CD14-positive monocyte (primary cell): ENCODE measurements around the gene SLC26A4. TPM values are rescaled to one million over a fixed set of nuclear protein-coding genes. Genes with fewer than 3 reads are reported as not detected.
A peak's percentile ranks its signal among the peaks of the same experiment; 100 is the strongest.

Experiments used
- DNase-seq, 3 donors: peaks; one replicate each; pipeline ENCODE4 v3.0.0-alpha.2; 2011 to 2022
- H2AFZ ChIP-seq: 2 replicates; pipeline ENCODE4 v1.6.0; 2012; ENCODE audit warnings: mild to moderate bottlenecking, low read depth, low read length, inconsistent platforms; ENCODE audit not compliant: insufficient read depth, poor library complexity, severe bottlenecking
- H3K27ac ChIP-seq, 2 donors: 1 replicate in 1 of 2; 2 replicates in 1 of 2; pipeline ENCODE4 v1.5.1; 2012 to 2013; ENCODE audit warnings: low read length in 2 of 2, control low read depth in 1 of 2, inconsistent platforms in 1 of 2, low read depth in 1 of 2, mild to moderate bottlenecking in 1 of 2
- H3K27me3 ChIP-seq, 2 donors: one replicate each; pipeline versions ENCODE4 v1.6.0 to v1.6.1; 2011 to 2013; ENCODE audit warnings: low read length in 2 of 2; ENCODE audit not compliant: control insufficient read depth in 2 of 2, insufficient read depth in 2 of 2
- H3K36me3 ChIP-seq, 2 donors: replicated peaks in 1 of 2; 1 replicate in 1 of 2; 2 replicates in 1 of 2; pipeline versions ENCODE4 v1.5.1 to v1.6.1; 2012 to 2013; ENCODE audit warnings: low read length in 2 of 2, control low read depth in 1 of 2, inconsistent platforms in 1 of 2, mild to moderate bottlenecking in 1 of 2; ENCODE audit not compliant: insufficient read depth in 2 of 2, control insufficient read depth in 1 of 2
- H3K4me1 ChIP-seq, 2 donors: 1 replicate in 1 of 2; 2 replicates in 1 of 2; pipeline versions ENCODE4 v1.5.1 to v1.6.1; 2012 to 2013; ENCODE audit warnings: low read length in 2 of 2, control low read depth in 1 of 2, inconsistent platforms in 1 of 2, mild to moderate bottlenecking in 1 of 2, moderate library complexity in 1 of 2; ENCODE audit not compliant: insufficient read depth in 2 of 2, control insufficient read depth in 1 of 2
- H3K4me2 ChIP-seq: replicated peaks from 2 replicates; pipeline ENCODE3; 2012; ENCODE audit warnings: low read length, moderate library complexity, mild to moderate bottlenecking; ENCODE audit not compliant: poor library complexity, severe bottlenecking; ENCODE audit errors: extremely low read depth
- H3K4me3 ChIP-seq, 3 experiments: fragments of 200-600 bp in 1 of 3; sonication (generic) in 1 of 3; replicated peaks in 1 of 3; 1 replicate in 2 of 3; 2 replicates in 1 of 3; pipeline ENCODE4 v1.5.1; 2011 to 2013; ENCODE audit warnings: low read length in 3 of 3, mild to moderate bottlenecking in 3 of 3, control low read depth in 2 of 3, low read depth in 2 of 3, inconsistent platforms in 1 of 3, moderate library complexity in 1 of 3
- H3K79me2 ChIP-seq: 2 replicates; pipeline ENCODE4 v1.6.0; 2012; ENCODE audit warnings: mild to moderate bottlenecking, control low read depth, inconsistent platforms, low read length, moderate library complexity; ENCODE audit not compliant: insufficient read depth
- H3K9ac ChIP-seq: 2 replicates; pipeline ENCODE4 v1.6.0; 2017; ENCODE audit warnings: low read length, mild to moderate bottlenecking; ENCODE audit not compliant: insufficient read depth, poor library complexity, severe bottlenecking
- H3K9me3 ChIP-seq, 2 donors: replicated peaks in 1 of 2; 1 replicate in 1 of 2; 2 replicates in 1 of 2; pipeline versions ENCODE4 v1.5.1 to v1.6.1; 2012 to 2013; ENCODE audit warnings: low read length in 2 of 2, control low read depth in 1 of 2; ENCODE audit not compliant: control insufficient read depth in 1 of 2, insufficient read depth in 1 of 2
- H4K20me1 ChIP-seq: 2 replicates; pipeline ENCODE4 v1.6.0; 2012; ENCODE audit warnings: mild to moderate bottlenecking, low read length, control low read depth, moderate library complexity; ENCODE audit not compliant: insufficient read depth
- H3K27ac Mint-ChIP-seq, 7 donors: one replicate each; pipeline ENCODE4 v1.8.0; 2020; ENCODE audit warnings: mild to moderate bottlenecking in 7 of 7, mixed read lengths in 7 of 7, moderate library complexity in 6 of 7, inconsistent platforms in 2 of 7
- H3K27me3 Mint-ChIP-seq, 3 donors: one replicate each; pipeline ENCODE4 v1.8.0; 2021 to 2022; ENCODE audit warnings: low read depth in 3 of 3, mild to moderate bottlenecking in 3 of 3, mixed read lengths in 3 of 3, moderate library complexity in 3 of 3, inconsistent platforms in 1 of 3
- H3K36me3 Mint-ChIP-seq, 2 donors: one replicate each; pipeline ENCODE4 v1.8.0; 2020; ENCODE audit warnings: mixed read lengths in 2 of 2, inconsistent platforms in 1 of 2, mild to moderate bottlenecking in 1 of 2
- H3K4me1 Mint-ChIP-seq: one replicate; pipeline ENCODE4 v1.8.0; 2020; ENCODE audit warnings: mild to moderate bottlenecking, mixed read lengths
- H3K4me3 Mint-ChIP-seq, 2 donors: one replicate each; pipeline ENCODE4 v1.8.0; 2020; ENCODE audit warnings: mild to moderate bottlenecking in 2 of 2, mixed read lengths in 2 of 2, moderate library complexity in 1 of 2
- H3K9me3 Mint-ChIP-seq, 7 donors: one replicate each; pipeline ENCODE4 v1.8.0; 2020 to 2022; ENCODE audit warnings: mixed read lengths in 7 of 7, mild to moderate bottlenecking in 6 of 7, moderate library complexity in 6 of 7, inconsistent platforms in 2 of 7
- WGBS: methylation state at CpG from one replicate; pipeline ENCODE4 v1.1.5; 2013; ENCODE audit warnings: missing lambda C conversion rate; ENCODE audit not compliant: insufficient coverage; 5-methylcytosine and 5-hydroxymethylcytosine counted together
- intact Hi-C, 2 donors: fragments of 100-400 bp; cut with micrococcal nuclease; formaldehyde crosslinking; loops; one replicate each; pipeline versions ENCODE4 v1.15.0 to v1.15.1; 2023
- polyA plus RNA-seq, 3 donors: library from polyadenylated mRNA; depleted of rRNA in 1 of 3; unstranded in 2 of 3; stranded (reverse) in 1 of 3; fragments of 300-500 nt in 2 of 3; fragments of >200 nt in 1 of 3; fragmentation: Illumina TruSeq in 2 of 3; gene quantifications; 1 replicate in 2 of 3; 2 replicates in 1 of 3; pipeline ENCODE4 v1.2.3, GENCODE V29; 2012 to 2021
- TF ChIP-seq, protein P1 (sequence below): fragments of 200-600 bp; IDR thresholded peaks from one replicate; pipeline ENCODE4 v1.8.0; 2022; ENCODE audit warnings: antibody characterized with exemption, mild to moderate bottlenecking

The SLC26A4 gene
- polyA plus RNA-seq, 3 donors: 0.10 to 0.12 TPM; not detected in 1

DNA sequence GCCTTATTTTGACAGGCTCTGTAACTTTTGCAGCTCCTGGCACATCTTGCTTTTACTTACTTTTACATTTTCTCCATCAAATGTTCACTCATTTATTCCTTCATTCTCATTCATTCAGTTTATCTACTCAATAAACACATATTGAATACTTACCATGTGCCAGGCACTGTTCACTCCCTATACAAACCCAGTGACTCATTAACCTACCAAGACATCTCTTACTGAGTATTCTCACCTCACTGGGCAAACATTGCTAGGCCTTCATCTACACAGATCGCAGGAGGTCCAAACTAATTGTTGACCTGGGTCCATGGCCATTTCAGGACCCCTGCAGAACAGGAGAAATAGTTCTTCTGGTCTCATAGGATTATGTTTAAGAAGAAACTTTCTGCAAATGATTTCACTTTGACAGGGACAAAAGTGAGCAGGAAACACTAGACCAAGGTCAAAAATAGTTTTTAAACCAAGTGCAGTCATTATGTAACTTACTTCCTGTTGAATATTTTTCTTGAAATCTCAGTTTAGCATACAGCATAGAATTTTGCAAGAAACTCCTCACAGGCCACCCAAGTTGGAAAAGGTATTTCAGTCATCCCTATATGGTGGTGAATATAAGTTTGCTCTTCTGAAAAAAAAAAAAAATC lies 17.6 kb downstream of the SLC26A4 start:
- H3K4me1 Mint-ChIP-seq: peaks cover 11% of the 10 kb centered on the region
- Histone ChIP-seq H2AFZ (no peak overlapping the region), H3K4me1 (peaks cover 10 to 14% of the 10 kb centered on the region in 2 donors), H4K20me1 (no peaks in the 10 kb centered on the region), H3K27me3 (no peaks in the 10 kb centered on the region), H3K9ac (no peak overlapping the region), H3K4me2 (no peak overlapping the region), H3K36me3 (no peaks in the 10 kb centered on the region), H3K9me3 (no peaks in the 10 kb centered on the region), H3K27ac (peak overlapping the region in 1 of 2 donors; percentile 58), H3K4me3 (no peak overlapping the region), H3K79me2 (no peaks in the 10 kb centered on the region)
- DNase-seq: no peak
- H3K4me3 Mint-ChIP-seq: no peak overlapping the region
- WGBS: no CpG with 5 or more reads among the region's 1 CpG
- H3K27me3 Mint-ChIP-seq: peaks cover 0 to 3% (median 1%) of the 10 kb centered on the region in 3 donors
- intact Hi-C loops: no loop called here
- no peaks in the 10 kb centered on the region for H3K9me3 Mint-ChIP-seq
- TF ChIP-seq, protein P1, sequence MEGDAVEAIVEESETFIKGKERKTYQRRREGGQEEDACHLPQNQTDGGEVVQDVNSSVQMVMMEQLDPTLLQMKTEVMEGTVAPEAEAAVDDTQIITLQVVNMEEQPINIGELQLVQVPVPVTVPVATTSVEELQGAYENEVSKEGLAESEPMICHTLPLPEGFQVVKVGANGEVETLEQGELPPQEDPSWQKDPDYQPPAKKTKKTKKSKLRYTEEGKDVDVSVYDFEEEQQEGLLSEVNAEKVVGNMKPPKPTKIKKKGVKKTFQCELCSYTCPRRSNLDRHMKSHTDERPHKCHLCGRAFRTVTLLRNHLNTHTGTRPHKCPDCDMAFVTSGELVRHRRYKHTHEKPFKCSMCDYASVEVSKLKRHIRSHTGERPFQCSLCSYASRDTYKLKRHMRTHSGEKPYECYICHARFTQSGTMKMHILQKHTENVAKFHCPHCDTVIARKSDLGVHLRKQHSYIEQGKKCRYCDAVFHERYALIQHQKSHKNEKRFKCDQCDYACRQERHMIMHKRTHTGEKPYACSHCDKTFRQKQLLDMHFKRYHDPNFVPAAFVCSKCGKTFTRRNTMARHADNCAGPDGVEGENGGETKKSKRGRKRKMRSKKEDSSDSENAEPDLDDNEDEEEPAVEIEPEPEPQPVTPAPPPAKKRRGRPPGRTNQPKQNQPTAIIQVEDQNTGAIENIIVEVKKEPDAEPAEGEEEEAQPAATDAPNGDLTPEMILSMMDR: no peak
- H3K36me3 Mint-ChIP-seq: no peaks in the 10 kb centered on the region
- peak overlapping the region in 6 of 7 donors; percentile 31 to 70 (median 48) for H3K27ac Mint-ChIP-seq

DNA sequence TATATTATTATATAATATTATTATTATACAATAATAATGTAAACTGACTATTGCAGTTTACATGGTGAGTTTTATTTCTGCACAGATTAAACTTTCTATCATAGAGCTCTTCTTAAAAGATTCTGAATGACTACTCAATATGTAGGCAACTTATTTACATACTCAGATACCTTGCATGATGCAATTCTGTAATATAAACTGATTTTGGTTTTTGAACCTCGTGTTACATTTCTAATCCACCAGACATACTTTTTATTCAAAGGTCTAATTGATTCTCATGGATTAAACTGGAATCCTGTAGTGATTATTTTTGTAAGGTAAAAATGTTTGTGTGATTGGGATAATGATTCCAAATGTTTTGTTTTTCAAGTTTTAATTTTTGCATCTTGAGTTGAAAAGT lies 19.9 kb downstream of the SLC26A4 start:
- Histone ChIP-seq H3K27ac (no peak overlapping the region), H3K9me3 (no peaks in the 10 kb centered on the region), H3K4me3 (no peak overlapping the region), H3K27me3 (no peaks in the 10 kb centered on the region), H3K36me3 (no peaks in the 10 kb centered on the region), H2AFZ (no peak overlapping the region), H4K20me1 (no peaks in the 10 kb centered on the region), H3K9ac (no peak overlapping the region), H3K79me2 (no peaks in the 10 kb centered on the region), H3K4me2 (no peak overlapping the region), H3K4me1 (peaks cover 10 to 14% of the 10 kb centered on the region in 2 donors)
- no peak for DNase-seq
- Mint-ChIP-seq H3K4me3 (no peak overlapping the region), H3K4me1 (peaks cover 11% of the 10 kb centered on the region), H3K9me3 (no peaks in the 10 kb centered on the region), H3K27me3 (peaks cover 0 to 1% (median 0%) of the 10 kb centered on the region in 3 donors), H3K27ac (no peak overlapping the region), H3K36me3 (no peaks in the 10 kb centered on the region)
- intact Hi-C loops: no loop called here
- no CpG with 5 or more reads among the region's 1 CpG for WGBS
- TF ChIP-seq, protein P1: no peak
